GM21717 (cell line): ENCODE data around the gene ZBED1.
"Not testable (repeated sequence)": the region's sequence is repeated elsewhere in the genome, so short reads cannot be mapped to it uniquely, and the experiment has no call there.

Source experiments
- ATAC-seq: cut with Tn5 transposase; IDR thresholded peaks from one replicate; pipeline ENCODE4 v1.9.1; 2021; ENCODE audit warnings: mild to moderate bottlenecking, moderate library complexity; ENCODE audit not compliant: unreplicated experiment

The ZBED1 gene

GRCh38 chrX:2457289-2458133, 43.3 kb downstream of the ZBED1 start:
- ATAC-seq = no peak

- not testable (repeated sequence) for ATAC-seq
Measured at GRCh38 chrX:2456091-2456490, 44.7 kb downstream of the ZBED1 start.

GRCh38 chrX:2454620-2455019, 46.2 kb downstream of the ZBED1 start:
- ATAC-seq = not testable (repeated sequence)

- no peak for ATAC-seq
Measured at GRCh38 chrX:2452799-2453198, 48.0 kb downstream of the ZBED1 start.

GRCh38 chrX:2452317-2452784, 48.4 kb downstream of the ZBED1 start:
- ATAC-seq = no peak

GRCh38 chrX:2451501-2452316, 49.1 kb downstream of the ZBED1 start:
- ATAC-seq = no peak

GRCh38 chrX:2450681-2451080, 50.1 kb downstream of the ZBED1 start:
- no peak for ATAC-seq

GRCh38 chrX:2449135-2449886, 51.5 kb downstream of the ZBED1 start:
- ATAC-seq = no peak

- ATAC-seq = no peak
Measured at GRCh38 chrX:2447484-2447883, 53.3 kb downstream of the ZBED1 start.

- ATAC-seq = no peak
Measured at GRCh38 chrX:2446815-2447214, 54.0 kb downstream of the ZBED1 start.

GRCh38 chrX:2445662-2446623, 54.8 kb downstream of the ZBED1 start:
- ATAC-seq = no peak

GRCh38 chrX:2442694-2443093, 58.1 kb downstream of the ZBED1 start:
- no peak for ATAC-seq

GRCh38 chrX:2441466-2441865, 59.3 kb downstream of the ZBED1 start:
- no peak for ATAC-seq

- ATAC-seq = no peak
Measured at GRCh38 chrX:2439613-2440012, 61.2 kb downstream of the ZBED1 start.
